Hepatocyte (in vitro differentiated cells): ENCODE results near the gene FOXO1. TPM values are rescaled to one million over a fixed set of nuclear protein-coding genes. Genes with fewer than 3 reads are reported as not detected.

Experiments
- DNase-seq: peaks from one replicate; pipeline ENCODE4 v3.0.0-alpha.2; 2016; ENCODE audit warnings: low spot score
- H2AFZ ChIP-seq: fragments of 200-600 bp; sonication (generic); 2 replicates; pipeline ENCODE4 v1.6.0; 2016; ENCODE audit warnings: antibody characterized with exemption, mild to moderate bottlenecking
- H3K27ac ChIP-seq: fragments of 200-600 bp; sonication (generic); 2 replicates; pipeline ENCODE4 v1.5.1; 2016; ENCODE audit warnings: mild to moderate bottlenecking
- H3K27me3 ChIP-seq: fragments of 200-600 bp; sonication (generic); 2 replicates; pipeline ENCODE4 v1.6.1; 2016
- H3K36me3 ChIP-seq: fragments of 200-600 bp; sonication (generic); replicated peaks from 2 replicates; pipeline ENCODE4 v1.5.1; 2016; ENCODE audit warnings: low read depth; ENCODE audit not compliant: insufficient read depth
- H3K4me1 ChIP-seq: fragments of 200-600 bp; sonication (generic); 2 replicates; pipeline ENCODE4 v1.5.1; 2016; ENCODE audit warnings: mild to moderate bottlenecking, moderate library complexity; ENCODE audit not compliant: insufficient read depth
- H3K4me2 ChIP-seq: fragments of 200-600 bp; sonication (generic); 2 replicates; pipeline ENCODE4 v1.6.0; 2016
- H3K4me3 ChIP-seq: fragments of 200-600 bp; sonication (generic); 2 replicates; pipeline ENCODE4 v1.5.1; 2016; ENCODE audit warnings: mild to moderate bottlenecking
- H3K79me2 ChIP-seq: fragments of 200-600 bp; sonication (generic); 2 replicates; pipeline ENCODE4 v1.6.0; 2017; ENCODE audit warnings: mild to moderate bottlenecking
- H3K9me2 ChIP-seq: fragments of 200-600 bp; sonication (generic); replicated peaks from 2 replicates; pipeline ENCODE4 v1.6.0; 2017; ENCODE audit warnings: mild to moderate bottlenecking; ENCODE audit not compliant: insufficient read depth
- H3K9me3 ChIP-seq: fragments of 200-600 bp; sonication (generic); 2 replicates; pipeline ENCODE4 v1.5.1; 2016; ENCODE audit warnings: low read depth, mild to moderate bottlenecking
- H4K20me1 ChIP-seq: fragments of 200-600 bp; sonication (generic); 2 replicates; pipeline ENCODE4 v1.6.0; 2016; ENCODE audit warnings: mild to moderate bottlenecking; ENCODE audit not compliant: insufficient read depth, poor library complexity, severe bottlenecking
- EZH2 ChIP-seq: fragments of 200-600 bp; sonication (generic); IDR thresholded peaks from 2 replicates; pipeline ENCODE4 v1.6.1; 2016; ENCODE audit warnings: antibody characterized with exemption, mild to moderate bottlenecking, borderline replicate concordance
- EZH2phosphoT487 ChIP-seq: fragments of 200-600 bp; sonication (generic); IDR thresholded peaks from one replicate; pipeline ENCODE4 v1.6.1; 2018; ENCODE audit warnings: antibody characterized with exemption, mild to moderate bottlenecking, low read depth, moderate library complexity; ENCODE audit not compliant: unreplicated experiment, severe bottlenecking
- WGBS: methylation state at CpG from one replicate; pipeline ENCODE4 v1.1.6; 2016; ENCODE audit warnings: low lambda C conversion rate; ENCODE audit errors: missing lambda C conversion rate; 5-methylcytosine and 5-hydroxymethylcytosine counted together
- polyA plus RNA-seq: library from polyadenylated mRNA; unstranded; fragments of >200 nt; fragmentation: Nextera tagmentation; extraction: Ambion mirVana; gene quantifications from 2 replicates; pipeline ENCODE4 v1.2.1, GENCODE V29; 2016
- total RNA-seq: library from RNA; depleted of rRNA; stranded (reverse); fragments of >200 nt; gene quantifications from 2 replicates; pipeline ENCODE4 v1.2.3, GENCODE V29; 2014
- TF ChIP-seq, protein P1 (sequence below): fragments of 200-600 bp; sonication (generic); IDR thresholded peaks from 2 replicates; pipeline ENCODE4 v1.5.1; 2016; ENCODE audit warnings: antibody characterized with exemption, mild to moderate bottlenecking; ENCODE audit not compliant: poor library complexity

FOXO1 gene
- total and polyA plus RNA-seq, 2 experiments from 2014 or later: 30.3 to 35.2 TPM

DNA sequence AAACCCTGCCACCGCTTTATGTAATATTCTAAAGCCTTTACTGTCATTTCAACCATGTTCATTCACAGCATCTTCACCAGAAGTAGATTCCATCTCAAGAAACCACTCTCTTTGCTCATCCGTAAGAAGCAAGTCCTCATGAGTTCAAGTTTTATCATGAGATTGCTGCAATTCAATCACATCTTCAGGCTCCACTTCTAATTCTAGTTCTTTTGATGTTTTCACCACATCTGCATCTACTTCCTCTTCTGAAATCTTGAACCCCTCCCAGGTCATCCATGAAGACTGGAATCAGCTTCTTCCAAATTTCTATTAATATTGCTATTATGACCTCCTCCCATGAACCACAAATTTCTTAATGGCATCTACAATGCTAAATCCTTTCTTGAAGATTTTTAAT is 83.9 kb downstream of the FOXO1 start:
- H4K20me1 ChIP-seq: peaks cover 22% of the 10 kb centered on the region

DNA sequence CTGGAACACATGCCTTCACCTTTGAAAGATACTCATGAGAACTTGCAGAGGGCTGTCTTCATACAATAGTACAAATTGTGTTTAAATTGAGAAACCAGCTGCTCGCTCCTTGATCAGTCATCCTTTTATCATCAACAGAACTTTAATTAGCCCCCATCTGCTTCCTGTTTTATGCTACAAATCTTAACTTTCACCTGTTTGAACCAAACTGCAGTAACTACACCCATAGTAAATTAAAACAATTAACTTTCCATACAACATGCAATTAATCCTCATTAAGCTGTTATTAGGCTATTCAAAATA is 85.2 kb downstream of the FOXO1 start:
- no peak for DNase-seq
- peaks cover 13% of the 10 kb centered on the region for H3K4me1 ChIP-seq
- WGBS: 96% methylated on average over 1 of the region's 1 CpG
- H3K4me3 ChIP-seq: no peak overlapping the region
- peaks cover 85% of the 10 kb centered on the region for H3K79me2 ChIP-seq
- H4K20me1 ChIP-seq: peaks cover 25% of the 10 kb centered on the region
- no peaks in the 10 kb centered on the region for H3K27me3 ChIP-seq
- no peak overlapping the region for H3K4me2 ChIP-seq
- no peak overlapping the region for H2AFZ ChIP-seq
- H3K9me3 ChIP-seq: no peaks in the 10 kb centered on the region
- TF ChIP-seq EZH2: no peak
- TF ChIP-seq, protein P1, sequence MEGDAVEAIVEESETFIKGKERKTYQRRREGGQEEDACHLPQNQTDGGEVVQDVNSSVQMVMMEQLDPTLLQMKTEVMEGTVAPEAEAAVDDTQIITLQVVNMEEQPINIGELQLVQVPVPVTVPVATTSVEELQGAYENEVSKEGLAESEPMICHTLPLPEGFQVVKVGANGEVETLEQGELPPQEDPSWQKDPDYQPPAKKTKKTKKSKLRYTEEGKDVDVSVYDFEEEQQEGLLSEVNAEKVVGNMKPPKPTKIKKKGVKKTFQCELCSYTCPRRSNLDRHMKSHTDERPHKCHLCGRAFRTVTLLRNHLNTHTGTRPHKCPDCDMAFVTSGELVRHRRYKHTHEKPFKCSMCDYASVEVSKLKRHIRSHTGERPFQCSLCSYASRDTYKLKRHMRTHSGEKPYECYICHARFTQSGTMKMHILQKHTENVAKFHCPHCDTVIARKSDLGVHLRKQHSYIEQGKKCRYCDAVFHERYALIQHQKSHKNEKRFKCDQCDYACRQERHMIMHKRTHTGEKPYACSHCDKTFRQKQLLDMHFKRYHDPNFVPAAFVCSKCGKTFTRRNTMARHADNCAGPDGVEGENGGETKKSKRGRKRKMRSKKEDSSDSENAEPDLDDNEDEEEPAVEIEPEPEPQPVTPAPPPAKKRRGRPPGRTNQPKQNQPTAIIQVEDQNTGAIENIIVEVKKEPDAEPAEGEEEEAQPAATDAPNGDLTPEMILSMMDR: no peak
- no peaks in the 10 kb centered on the region for H3K36me3 ChIP-seq
- H3K9me2 ChIP-seq: no peaks in the 10 kb centered on the region
- H3K27ac ChIP-seq: no peak overlapping the region

More for the DNA sequence above, 83.9 kb downstream of the FOXO1 start:
- Histone ChIP-seq H3K79me2 (peaks cover 91% of the 10 kb centered on the region), H3K4me1 (peaks cover 19% of the 10 kb centered on the region), H2AFZ (no peak overlapping the region), H3K4me3 (no peak overlapping the region), H3K27me3 (no peaks in the 10 kb centered on the region), H3K4me2 (no peak overlapping the region), H3K36me3 (no peaks in the 10 kb centered on the region), H3K27ac (no peak overlapping the region), H3K9me2 (no peaks in the 10 kb centered on the region), H3K9me3 (no peaks in the 10 kb centered on the region)
- TF ChIP-seq EZH2: no peak
- TF ChIP-seq EZH2phosphoT487: no peak
- TF ChIP-seq, protein P1: no peak
- DNase-seq: no peak
- WGBS: 94% methylated on average over 2 of the region's 2 CpGs

DNA sequence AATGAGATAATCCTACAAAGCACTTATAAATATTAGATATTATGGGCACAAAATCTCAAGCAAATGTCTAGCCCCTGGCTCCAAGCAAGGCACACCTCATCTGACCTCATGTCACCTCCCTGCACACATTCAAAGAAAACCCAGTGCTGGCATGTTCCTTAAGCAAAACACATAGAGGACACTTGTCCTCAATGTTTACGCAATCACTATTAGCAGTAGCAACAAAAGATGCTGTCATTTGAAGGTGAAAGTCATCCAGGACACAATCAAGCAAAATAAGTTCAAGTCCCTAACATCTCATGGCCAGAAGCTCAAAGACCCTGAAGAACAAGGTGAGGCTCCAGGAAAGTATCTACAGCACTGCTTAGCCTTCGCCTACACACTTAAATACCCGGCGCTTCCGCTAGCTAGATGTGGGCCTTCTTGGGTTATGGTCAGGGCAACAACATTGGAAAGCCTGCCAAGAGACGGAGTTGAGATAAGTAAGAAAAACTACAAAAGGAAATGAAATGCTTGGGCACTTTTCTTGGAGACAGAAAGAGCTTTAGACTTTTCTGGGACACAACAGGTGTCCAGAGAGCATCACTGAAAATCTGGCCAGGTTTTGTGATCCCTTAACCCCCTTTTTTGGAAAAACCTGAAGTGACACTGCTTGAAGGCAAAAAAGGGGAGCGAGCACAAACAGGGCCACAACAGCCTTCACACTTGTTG is 85.7 kb downstream of the FOXO1 start:
- Histone ChIP-seq H3K36me3 (no peaks in the 10 kb centered on the region), H3K27me3 (no peaks in the 10 kb centered on the region), H3K79me2 (peaks cover 87% of the 10 kb centered on the region), H3K4me2 (no peak overlapping the region), H3K4me1 (peaks cover 9% of the 10 kb centered on the region), H3K4me3 (no peak overlapping the region), H3K27ac (no peak overlapping the region), H2AFZ (no peak overlapping the region), H4K20me1 (peaks cover 25% of the 10 kb centered on the region), H3K9me3 (no peaks in the 10 kb centered on the region), H3K9me2 (no peaks in the 10 kb centered on the region)
- DNase-seq: no peak
- TF ChIP-seq, protein P1: no peak
- TF ChIP-seq EZH2: no peak
- TF ChIP-seq EZH2phosphoT487: no peak
- 95% methylated on average over 7 of the region's 7 CpGs for WGBS
